ENCODE data around the gene GTSE1. TPM values are rescaled to one million over a fixed set of nuclear protein-coding genes. Genes with fewer than 3 reads are reported as not detected.

Gene GTSE1
- total and polyA plus RNA-seq, 12 donors, result 0.17 to 4.7 (median 0.35) TPM

DNA sequence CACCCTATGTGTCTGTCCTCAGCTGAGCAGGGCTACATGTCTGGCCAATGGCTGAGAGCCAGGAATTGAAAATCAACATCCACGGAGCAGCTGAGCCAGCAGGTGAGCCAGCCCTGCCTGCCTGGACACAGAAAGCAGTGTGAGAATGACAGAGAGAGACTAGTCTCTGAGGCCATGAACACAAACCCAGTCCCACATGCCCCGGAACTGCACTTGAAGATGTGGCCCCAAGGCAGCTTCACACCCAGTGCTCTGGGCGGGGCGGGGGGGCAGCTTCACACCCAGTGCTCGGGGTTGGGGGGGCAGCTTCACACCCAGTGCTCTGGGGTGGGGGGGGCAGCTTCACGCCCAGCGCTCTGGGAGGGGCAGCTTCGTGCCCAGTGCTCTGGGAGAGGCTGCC, 76.5 kb downstream of the GTSE1 start:
- intact Hi-C loops (cut with DNase I), result no loop called here
- Histone ChIP-seq H3K27me3 (peaks cover 0 to 12% (median 0%) of the 10 kb centered on the region in 7 donors), H3K36me3 (no peaks in the 10 kb centered on the region), H3K4me3 (no peak overlapping the region), H3K4me1 (peaks cover 0 to 15% (median 3%) of the 10 kb centered on the region in 9 donors), H3K9me3 (peaks cover 0 to 14% (median 4%) of the 10 kb centered on the region in 11 donors), H3K27ac (no peak overlapping the region)
- no peak for TF ChIP-seq CTCF (IDR thresholded peaks at IDR 0.05)
- peak in 1 of 2 donors; percentile 13 for DNase-seq
- WGBS, 2 donors, result 67 to 68% methylated on average over 8 of the region's 8 CpGs
- no peak for ATAC-seq

DNA sequence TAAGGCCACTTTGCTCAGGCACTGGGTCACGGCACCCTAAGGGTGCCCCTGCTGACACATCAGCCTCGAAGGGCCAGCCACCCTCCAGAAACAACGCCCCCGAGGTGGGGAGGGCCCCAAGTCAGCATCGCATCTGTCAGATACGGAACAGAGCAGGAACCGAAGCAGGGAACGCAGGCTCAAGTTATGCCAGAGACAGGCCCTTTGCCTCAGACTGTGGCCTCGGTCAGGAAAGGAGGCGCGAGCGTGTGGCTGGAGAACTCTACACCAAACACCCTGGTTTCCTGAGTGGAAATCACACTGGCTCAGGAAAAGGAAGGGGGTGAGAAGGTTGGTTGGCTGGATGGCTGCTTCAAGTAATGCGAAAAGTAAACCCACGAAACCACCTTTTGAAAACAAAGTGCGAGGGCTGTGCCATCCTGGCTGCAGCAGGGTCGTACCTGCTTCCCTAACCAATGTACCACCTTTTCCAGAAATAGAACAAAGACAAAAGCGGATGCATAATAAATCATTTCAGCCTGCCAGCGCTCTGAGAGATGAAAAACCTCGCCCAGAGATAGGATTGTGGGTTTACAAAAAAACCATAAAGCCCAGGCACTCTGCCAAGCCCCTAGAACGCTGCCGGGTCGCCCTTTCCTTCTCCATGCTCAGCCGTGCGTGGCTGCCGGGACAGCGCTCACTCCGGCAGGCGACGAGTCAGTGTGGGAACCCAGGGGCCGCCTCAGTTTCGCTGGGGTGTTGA, 77.4 kb downstream of the GTSE1 start:
- peaks cover 0 to 15% (median 3%) of the 10 kb centered on the region in 9 donors for H3K4me1 ChIP-seq
- H3K9me3 ChIP-seq, result peaks cover 0 to 14% (median 4%) of the 10 kb centered on the region in 11 donors
- TF ChIP-seq CTCF (IDR thresholded peaks at IDR 0.05), result no peak
- no peak overlapping the region for H3K4me3 ChIP-seq
- ATAC-seq (no peak), DNase-seq (peak in 1 of 2 donors; percentile 6)
- H3K27ac ChIP-seq, result no peak overlapping the region
- intact Hi-C loops (cut with DNase I), result no loop called here
- 60 to 75% methylated on average over 31 of the region's 31 CpGs for WGBS, 2 donors
- peaks cover 0 to 12% (median 0%) of the 10 kb centered on the region in 7 donors for H3K27me3 ChIP-seq
- H3K36me3 ChIP-seq, result no peaks in the 10 kb centered on the region

DNA sequence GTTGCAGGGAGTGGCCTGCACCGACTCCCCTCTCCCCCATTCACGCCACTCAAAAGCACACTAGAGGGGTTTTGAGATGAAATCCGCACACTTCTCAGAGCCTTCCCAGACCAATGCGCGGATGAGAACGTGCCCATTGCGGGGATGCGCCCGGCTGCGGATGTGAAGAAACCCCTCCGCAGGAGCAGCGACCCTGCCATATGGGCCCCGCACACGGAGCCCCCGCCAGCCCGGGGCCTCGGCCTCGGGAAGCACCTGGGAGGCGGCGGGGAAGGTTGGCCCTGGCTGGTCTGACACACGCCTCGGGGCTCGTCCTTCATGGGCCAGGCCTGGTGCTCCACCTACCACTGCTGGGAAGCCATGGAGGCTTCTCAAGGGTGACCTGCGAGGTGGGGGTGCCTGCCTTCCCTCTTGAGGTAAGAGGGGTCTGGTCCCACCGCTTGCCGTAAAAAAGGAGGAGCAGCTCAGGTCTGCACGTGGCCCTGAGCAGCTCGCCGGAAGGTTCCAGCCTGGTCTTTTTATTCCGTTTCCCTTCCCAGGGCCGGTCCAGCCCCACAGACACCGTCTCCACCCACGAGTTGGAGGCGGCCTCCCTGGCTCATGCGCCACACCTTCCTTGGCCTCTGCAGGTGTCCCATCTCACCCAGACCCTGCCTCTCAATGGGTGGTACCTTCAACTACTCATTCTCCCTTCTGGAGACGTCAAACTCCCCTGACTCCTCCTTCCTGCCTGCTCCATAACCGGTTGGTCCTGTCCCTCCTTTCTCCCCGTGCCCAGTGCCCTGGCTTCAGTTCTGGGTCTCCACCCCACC, 78.2 kb downstream of the GTSE1 start:
- Histone ChIP-seq H3K9me3 (peaks cover 0 to 14% (median 4%) of the 10 kb centered on the region in 11 donors), H3K27ac (no peak overlapping the region), H3K4me1 (peaks cover 0 to 15% (median 3%) of the 10 kb centered on the region in 9 donors), H3K4me3 (no peak overlapping the region), H3K27me3 (peaks cover 0 to 12% (median 0%) of the 10 kb centered on the region in 7 donors), H3K36me3 (no peaks in the 10 kb centered on the region)
- ATAC-seq (no peak), DNase-seq (peak in 1 of 2 donors; percentile 8)
- TF ChIP-seq CTCF (IDR thresholded peaks at IDR 0.05), result no peak
- intact Hi-C loops (cut with DNase I), result loop anchor here in 1 of 10 donors (5.0 kb wide), 1 partner anchor 1007 kb away; no protein-coding TSS in a partner anchor
- 91 to 93% methylated on average over 38 of the region's 38 CpGs for WGBS, 2 donors

- Histone ChIP-seq H3K36me3 (no peaks in the 10 kb centered on the region), H3K4me3 (no peak overlapping the region), H3K27ac (no peak overlapping the region), H3K27me3 (peaks cover 0 to 12% (median 0%) of the 10 kb centered on the region in 7 donors), H3K9me3 (peaks cover 0 to 14% (median 4%) of the 10 kb centered on the region in 11 donors), H3K4me1 (peaks cover 0 to 15% (median 3%) of the 10 kb centered on the region in 9 donors)
- DNase-seq (no peak), ATAC-seq (no peak)
- no peak for TF ChIP-seq CTCF (IDR thresholded peaks at IDR 0.05)
- 94 to 98% methylated on average over 3 of the region's 3 CpGs for WGBS, 2 donors
- intact Hi-C loops (cut with DNase I), result loop anchor here in 1 of 10 donors (5.0 kb wide), 1 partner anchor 1006 kb away; no protein-coding TSS in a partner anchor
These were observed 79.4 kb downstream of the GTSE1 start for GRCh38 chr22:46376111-46376510.
